ENCODE data around the gene TRPV3.
"Not testable (repeated sequence)": the region's sequence is repeated elsewhere in the genome, so short reads cannot be mapped to it uniquely, and the experiment has no call there.

TRPV3 gene

GRCh38 chr17:3573246-3574100, 15.9 kb upstream of the TRPV3 start:
- no peak for DNase-seq

- DNase-seq = no peak
Measured at GRCh38 chr17:3572231-3572630, 14.6 kb upstream of the TRPV3 start.

- no peak for DNase-seq
Measured at GRCh38 chr17:3571043-3571900, 13.7 kb upstream of the TRPV3 start.

- DNase-seq = no peak
Measured at GRCh38 chr17:3569534-3570137, 12.0 kb upstream of the TRPV3 start.

DNA sequence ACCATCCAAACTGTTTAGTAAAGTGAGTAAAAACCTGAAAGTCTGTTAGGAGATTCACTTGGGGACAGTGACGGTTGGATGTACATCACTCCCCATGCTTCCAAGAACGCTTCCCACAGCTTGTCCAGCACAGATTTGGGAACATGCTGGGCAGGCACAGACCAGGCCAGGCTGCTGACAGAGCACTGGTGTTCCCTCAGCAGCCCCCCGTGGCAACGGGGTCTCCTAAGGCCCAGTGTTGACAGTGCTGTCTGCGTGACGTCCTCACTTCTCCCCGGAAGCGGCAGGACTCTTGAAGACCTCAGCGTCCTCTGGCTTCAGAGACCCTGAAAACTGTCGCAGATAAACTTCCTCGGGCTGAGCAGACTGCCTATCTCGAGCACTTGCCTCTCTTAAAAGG, 8.9 kb upstream of the TRPV3 start:
- DNase-seq = no peak

DNA sequence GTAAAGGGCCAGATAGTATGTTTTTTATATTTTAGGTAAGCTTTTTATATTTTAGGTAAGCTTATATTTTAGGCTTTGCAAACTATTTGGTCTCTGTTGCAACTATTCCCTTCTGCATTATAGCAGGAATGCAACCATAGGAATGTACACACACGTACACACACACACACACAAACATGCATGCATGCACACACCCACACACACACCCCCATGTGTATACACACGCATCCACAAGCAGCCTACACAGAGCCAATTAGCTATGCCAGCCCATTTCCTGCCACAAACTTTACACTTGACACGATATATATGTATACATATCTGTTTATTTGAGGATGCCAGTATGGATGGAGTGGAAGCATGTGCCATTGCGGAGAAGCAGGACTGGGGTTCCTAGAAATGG, 7.5 kb upstream of the TRPV3 start:
- no peak for DNase-seq

DNA sequence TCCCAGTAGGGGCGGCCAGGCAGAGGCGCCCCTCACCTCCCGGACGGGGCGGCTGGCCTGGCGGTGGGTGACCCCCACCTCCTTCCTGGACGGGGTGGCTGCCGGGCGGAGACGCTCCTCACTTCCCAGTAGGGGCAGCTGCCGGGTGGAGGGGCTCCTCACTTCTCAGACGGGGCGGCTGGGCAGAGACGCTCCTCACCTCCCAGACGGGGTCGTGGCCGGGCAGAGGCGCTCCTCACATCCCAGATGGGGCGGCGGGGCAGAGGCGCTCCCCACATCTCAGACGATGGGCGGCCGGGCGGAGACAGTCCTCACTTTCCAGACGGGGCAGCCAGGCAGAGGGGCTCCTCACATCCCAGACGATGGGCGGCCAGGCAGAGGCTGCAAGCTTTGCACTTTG, 6.6 kb upstream of the TRPV3 start:
- DNase-seq = not testable (repeated sequence)

DNA sequence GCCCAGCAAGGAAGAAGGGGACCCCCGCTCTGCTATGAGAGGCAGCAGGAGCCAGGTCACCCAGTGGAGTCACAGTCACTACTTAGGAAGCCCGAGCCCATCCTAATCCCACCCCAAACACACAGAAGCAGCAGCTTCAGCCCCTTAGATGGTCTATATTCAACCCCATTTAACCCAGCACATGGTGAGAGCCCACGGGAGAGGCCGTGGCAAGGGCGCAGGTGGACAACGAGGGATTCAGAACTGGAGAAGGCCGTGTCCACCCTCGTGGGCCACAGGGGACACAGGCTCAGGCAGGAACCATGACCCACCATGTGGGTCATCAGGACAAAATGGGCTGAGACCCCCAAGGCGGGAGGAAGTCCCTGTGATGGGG, 1.6 kb upstream of the TRPV3 start:
- no peak for DNase-seq

DNA sequence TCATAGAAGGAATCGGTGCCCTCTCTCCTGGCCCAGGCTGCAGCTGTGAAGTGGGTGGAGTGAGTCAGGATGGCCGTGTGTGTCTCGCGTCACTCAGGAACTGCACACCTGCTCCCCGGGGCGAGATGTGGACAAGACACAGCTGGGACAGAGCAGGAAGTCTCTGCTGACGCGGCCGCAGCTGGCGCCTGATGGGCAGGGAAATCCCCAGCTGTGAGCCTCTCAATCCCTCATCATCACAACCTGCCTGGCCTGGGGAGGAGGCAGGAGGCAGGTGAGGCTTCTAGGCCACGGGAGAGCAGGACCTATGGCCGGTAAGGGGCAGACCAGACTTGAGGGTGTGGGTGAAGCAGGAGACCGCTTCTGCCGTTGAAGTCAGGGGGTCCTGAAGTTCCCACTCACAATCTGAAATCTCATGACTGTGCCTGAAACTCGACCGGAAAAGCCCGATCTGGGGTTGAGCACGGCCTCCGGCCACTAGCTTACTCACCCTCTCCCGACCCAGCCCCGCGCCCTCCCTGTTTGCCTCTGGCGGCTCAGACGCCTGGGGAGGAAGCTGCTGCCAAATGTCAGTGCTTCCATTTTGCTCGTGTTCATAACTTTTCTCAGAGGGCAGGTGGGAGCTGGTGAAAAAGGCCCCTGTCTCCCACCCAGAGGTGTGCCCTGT, 1.1 kb upstream of the TRPV3 start:
- DNase-seq = no peak

GRCh38 chr17:3556916-3557767, 470 bp downstream of the TRPV3 start:
- no peak for DNase-seq

DNA sequence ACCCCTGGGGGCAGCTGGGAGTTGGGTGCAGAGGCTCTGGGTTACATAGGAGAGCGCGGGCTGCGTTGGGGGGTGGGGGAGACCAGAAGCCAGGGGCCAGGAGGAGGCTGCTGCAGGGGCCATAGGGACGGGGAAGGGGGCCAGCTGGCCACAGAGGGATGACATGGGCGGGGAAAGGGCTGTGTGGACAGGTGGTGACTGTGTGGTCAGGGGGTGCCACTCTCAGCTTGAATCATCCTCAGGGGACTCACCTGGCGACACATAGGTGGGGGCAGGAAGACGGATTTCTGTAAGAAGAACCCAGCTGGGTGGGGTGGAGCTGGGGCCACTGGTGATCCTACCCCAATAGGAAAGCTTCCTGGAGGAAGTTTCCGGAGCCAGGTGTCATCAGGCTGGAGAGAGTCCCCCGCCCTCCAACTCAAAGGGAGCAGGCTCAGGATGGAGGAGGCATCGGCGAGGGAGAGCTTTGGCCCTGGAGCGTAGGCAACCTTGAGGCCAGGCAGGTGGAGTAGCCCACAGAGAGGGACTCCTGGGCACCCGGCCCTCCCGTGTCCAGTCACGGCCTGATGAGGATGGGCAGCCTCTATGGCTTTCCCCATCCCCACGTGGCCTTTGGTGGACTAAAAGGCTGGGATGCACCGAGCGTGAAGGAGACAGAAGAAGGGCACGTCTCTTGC, 1.2 kb downstream of the TRPV3 start:
- no peak for DNase-seq

GRCh38 chr17:3555189-3555796, 2.3 kb downstream of the TRPV3 start:
- DNase-seq = no peak

GRCh38 chr17:3554440-3554839, 3.2 kb downstream of the TRPV3 start:
- DNase-seq = no peak

GRCh38 chr17:3553419-3554401, 3.9 kb downstream of the TRPV3 start:
- DNase-seq = no peak

GRCh38 chr17:3552916-3553315, 4.7 kb downstream of the TRPV3 start:
- DNase-seq = no peak

DNA sequence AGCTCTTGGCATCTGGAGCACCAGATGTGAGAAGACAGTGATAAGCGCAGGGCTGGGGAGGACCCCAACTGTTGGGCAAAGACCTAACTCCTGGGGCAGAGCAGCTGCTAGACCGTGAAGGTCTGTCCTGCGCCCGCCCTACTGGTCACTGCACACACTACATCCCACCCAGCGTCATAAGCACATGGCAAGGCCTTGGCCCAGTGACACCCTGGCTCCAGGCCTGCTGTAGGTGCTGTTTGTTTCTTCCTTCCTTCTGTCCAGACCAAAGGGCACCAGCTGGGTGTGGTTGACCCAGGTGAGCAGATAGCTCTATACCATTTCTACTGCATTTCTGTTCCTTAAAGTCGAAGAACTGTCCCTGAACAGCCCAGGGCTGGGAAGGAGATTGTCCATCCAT, 6.4 kb downstream of the TRPV3 start:
- DNase-seq = no peak

GRCh38 chr17:3549610-3550162, 7.9 kb downstream of the TRPV3 start:
- no peak for DNase-seq

GRCh38 chr17:3547628-3548027, 10.0 kb downstream of the TRPV3 start:
- no peak for DNase-seq

GRCh38 chr17:3546997-3547396, 10.6 kb downstream of the TRPV3 start:
- DNase-seq = no peak

DNA sequence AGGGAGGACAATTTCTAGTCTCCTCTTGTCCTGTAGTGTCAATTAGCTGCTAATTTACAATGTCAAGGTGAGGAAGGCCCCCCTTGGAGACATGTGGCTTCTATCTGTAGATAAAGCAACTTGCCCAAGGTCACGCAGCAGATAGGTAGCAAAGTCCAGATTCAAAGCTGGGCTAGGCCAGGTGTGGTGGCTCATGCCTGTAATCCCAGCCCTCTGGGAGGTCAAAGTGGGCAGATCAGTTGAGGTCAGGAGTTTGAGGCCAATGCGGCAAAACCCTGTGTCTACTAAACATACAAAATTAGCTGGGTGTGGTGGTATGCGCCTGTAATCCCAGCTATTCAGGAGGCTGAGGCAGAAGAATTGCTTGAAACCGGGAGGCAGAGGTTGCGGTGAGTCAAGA, 11.1 kb downstream of the TRPV3 start:
- DNase-seq = no peak

Measured in NCI-H1694 (cell line).